Testis (tissue), 3 donors: ENCODE results near the gene CD81. TPM values are rescaled to one million over a fixed set of nuclear protein-coding genes. Genes with fewer than 3 reads are reported as not detected.

Experiments used
- DNase-seq: peaks from one replicate; pipeline ENCODE4 v3.0.0-alpha.2; 2019
- H3K27ac ChIP-seq, 2 donors: fragments of 200-600 bp; sonication (generic); one replicate each; pipeline ENCODE4 v1.5.1; 2019
- H3K27me3 ChIP-seq: fragments of 200-600 bp; sonication (generic); one replicate; pipeline ENCODE4 v1.5.1; 2019
- H3K36me3 ChIP-seq: fragments of 200-600 bp; sonication (generic); one replicate; pipeline ENCODE4 v1.5.1; 2017; ENCODE audit warnings: low read depth; ENCODE audit errors: missing control alignments
- H3K4me1 ChIP-seq: fragments of 200-600 bp; sonication (generic); one replicate; pipeline ENCODE4 v1.5.1; 2019
- H3K4me3 ChIP-seq, 2 donors: fragments of 200-600 bp; sonication (generic); one replicate each; pipeline ENCODE4 v1.5.1; 2017 to 2019
- H3K9me3 ChIP-seq: fragments of 200-600 bp; sonication (generic); one replicate; pipeline ENCODE4 v1.5.1; 2017
- POLR2A ChIP-seq: fragments of 450-650 bp; IDR thresholded peaks from one replicate; pipeline ENCODE4 v1.6.1; 2017; ENCODE audit warnings: antibody characterized with exemption, mild to moderate bottlenecking, moderate library complexity
- WGBS, 2 donors: methylation state at CpG; one replicate each; pipeline ENCODE4 v1.1.5; 2018; 5-methylcytosine and 5-hydroxymethylcytosine counted together
- intact Hi-C: fragments of 100-400 bp; cut with DNase I; formaldehyde crosslinking; loops from one replicate; pipeline ENCODE4 v1.15.1; 2023; ENCODE audit warnings: low total_unique reads
- polyA plus RNA-seq: library from polyadenylated mRNA; stranded (reverse); fragments of 350-450 nt; fragmentation: Illumina TruSeq; extraction: RNeasy Lipid Tissue Mini Kit (QIAGEN cat#74804); gene quantifications from one replicate; pipeline ENCODE4 v1.2.3, GENCODE V29; 2014; ENCODE audit warnings: low read depth, low replicate concordance; ENCODE audit not compliant: insufficient read depth
- total RNA-seq, 2 donors: library from RNA; depleted of rRNA; stranded (reverse); fragments of >200 nt; gene quantifications; one replicate each; pipeline ENCODE4 v1.2.3, GENCODE V29; 2016
- TF ChIP-seq, protein P1 (sequence below), 3 experiments: fragments of 450-650 bp in 2 of 3; fragments of 200-600 bp in 1 of 3; sonication (generic) in 1 of 3; IDR thresholded peaks; one replicate each; pipeline ENCODE4 v1.5.1; 2016 to 2019; ENCODE audit warnings: antibody characterized with exemption in 3 of 3, mild to moderate bottlenecking in 2 of 3, moderate library complexity in 1 of 3

Gene CD81
- total and polyA plus RNA-seq, 3 donors from 2014 or later = 541 to 829 (median 665) TPM

DNA sequence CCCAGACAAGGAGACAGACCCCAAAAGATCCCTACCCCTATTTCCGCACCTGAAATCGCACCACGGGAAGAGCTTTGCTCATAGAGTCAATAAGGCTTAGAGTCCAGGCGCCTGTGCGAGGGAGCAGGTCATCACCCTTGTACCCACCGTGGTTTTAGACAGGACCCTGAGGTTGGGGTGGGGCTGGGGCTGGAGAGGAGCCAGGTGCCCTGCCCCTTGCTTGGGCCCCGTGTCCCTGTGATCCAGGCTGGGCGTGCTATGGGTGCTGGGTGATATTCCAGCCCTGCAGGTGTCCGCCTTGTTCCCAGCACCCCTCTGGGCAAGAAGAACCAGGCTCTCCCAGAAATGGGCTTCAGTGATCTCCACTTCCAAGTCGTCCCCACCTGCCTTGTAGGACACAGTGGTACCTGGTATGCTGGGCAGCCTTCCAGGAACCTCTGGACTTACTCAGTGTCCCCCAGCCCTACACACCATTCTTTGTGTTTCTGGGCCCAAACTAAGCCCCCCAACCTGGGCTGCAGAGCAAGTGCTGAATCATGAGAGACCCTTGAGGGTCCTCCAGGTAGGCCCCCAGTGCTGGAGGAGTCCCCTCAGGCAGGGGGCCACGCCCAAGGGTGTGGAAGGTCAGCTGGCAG, 4.5 kb downstream of the CD81 start:
- H3K27me3 ChIP-seq = no peaks in the 10 kb centered on the region
- no peak for DNase-seq
- peak overlapping the region; percentile 97 to 98 for H3K27ac ChIP-seq
- H3K36me3 ChIP-seq = no peaks in the 10 kb centered on the region
- H3K4me3 ChIP-seq = no peak overlapping the region
- intact Hi-C loops = no loop called here
- no peaks in the 10 kb centered on the region for H3K9me3 ChIP-seq
- no peak for TF ChIP-seq POLR2A
- TF ChIP-seq, protein P1, sequence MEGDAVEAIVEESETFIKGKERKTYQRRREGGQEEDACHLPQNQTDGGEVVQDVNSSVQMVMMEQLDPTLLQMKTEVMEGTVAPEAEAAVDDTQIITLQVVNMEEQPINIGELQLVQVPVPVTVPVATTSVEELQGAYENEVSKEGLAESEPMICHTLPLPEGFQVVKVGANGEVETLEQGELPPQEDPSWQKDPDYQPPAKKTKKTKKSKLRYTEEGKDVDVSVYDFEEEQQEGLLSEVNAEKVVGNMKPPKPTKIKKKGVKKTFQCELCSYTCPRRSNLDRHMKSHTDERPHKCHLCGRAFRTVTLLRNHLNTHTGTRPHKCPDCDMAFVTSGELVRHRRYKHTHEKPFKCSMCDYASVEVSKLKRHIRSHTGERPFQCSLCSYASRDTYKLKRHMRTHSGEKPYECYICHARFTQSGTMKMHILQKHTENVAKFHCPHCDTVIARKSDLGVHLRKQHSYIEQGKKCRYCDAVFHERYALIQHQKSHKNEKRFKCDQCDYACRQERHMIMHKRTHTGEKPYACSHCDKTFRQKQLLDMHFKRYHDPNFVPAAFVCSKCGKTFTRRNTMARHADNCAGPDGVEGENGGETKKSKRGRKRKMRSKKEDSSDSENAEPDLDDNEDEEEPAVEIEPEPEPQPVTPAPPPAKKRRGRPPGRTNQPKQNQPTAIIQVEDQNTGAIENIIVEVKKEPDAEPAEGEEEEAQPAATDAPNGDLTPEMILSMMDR (IDR thresholded peaks at IDR 0.05) = no peak
- H3K4me1 ChIP-seq = peaks cover 72% of the 10 kb centered on the region
- WGBS, 2 donors = 75 to 84% methylated on average over 9 to 11 of the region's 11 CpGs

GRCh38 chr11:2382129-2382517, 5.0 kb downstream of the CD81 start:
- no peaks in the 10 kb centered on the region for H3K27me3 ChIP-seq
- peak overlapping the region; percentile 97 to 98 for H3K27ac ChIP-seq
- no peak for TF ChIP-seq POLR2A
- TF ChIP-seq, protein P1 (IDR thresholded peaks at IDR 0.05) = no peak
- no peak overlapping the region for H3K4me3 ChIP-seq
- peaks cover 77% of the 10 kb centered on the region for H3K4me1 ChIP-seq
- DNase-seq = no peak
- no peaks in the 10 kb centered on the region for H3K36me3 ChIP-seq
- H3K9me3 ChIP-seq = no peaks in the 10 kb centered on the region
- WGBS, 2 donors = 40 to 57% methylated on average over 4 to 11 of the region's 11 CpGs
- intact Hi-C loops = no loop called here

- 33 to 36% methylated on average over 7 to 22 of the region's 26 CpGs for WGBS, 2 donors
Observed at GRCh38 chr11:2382936-2383851, 6.1 kb downstream of the CD81 start.

DNA sequence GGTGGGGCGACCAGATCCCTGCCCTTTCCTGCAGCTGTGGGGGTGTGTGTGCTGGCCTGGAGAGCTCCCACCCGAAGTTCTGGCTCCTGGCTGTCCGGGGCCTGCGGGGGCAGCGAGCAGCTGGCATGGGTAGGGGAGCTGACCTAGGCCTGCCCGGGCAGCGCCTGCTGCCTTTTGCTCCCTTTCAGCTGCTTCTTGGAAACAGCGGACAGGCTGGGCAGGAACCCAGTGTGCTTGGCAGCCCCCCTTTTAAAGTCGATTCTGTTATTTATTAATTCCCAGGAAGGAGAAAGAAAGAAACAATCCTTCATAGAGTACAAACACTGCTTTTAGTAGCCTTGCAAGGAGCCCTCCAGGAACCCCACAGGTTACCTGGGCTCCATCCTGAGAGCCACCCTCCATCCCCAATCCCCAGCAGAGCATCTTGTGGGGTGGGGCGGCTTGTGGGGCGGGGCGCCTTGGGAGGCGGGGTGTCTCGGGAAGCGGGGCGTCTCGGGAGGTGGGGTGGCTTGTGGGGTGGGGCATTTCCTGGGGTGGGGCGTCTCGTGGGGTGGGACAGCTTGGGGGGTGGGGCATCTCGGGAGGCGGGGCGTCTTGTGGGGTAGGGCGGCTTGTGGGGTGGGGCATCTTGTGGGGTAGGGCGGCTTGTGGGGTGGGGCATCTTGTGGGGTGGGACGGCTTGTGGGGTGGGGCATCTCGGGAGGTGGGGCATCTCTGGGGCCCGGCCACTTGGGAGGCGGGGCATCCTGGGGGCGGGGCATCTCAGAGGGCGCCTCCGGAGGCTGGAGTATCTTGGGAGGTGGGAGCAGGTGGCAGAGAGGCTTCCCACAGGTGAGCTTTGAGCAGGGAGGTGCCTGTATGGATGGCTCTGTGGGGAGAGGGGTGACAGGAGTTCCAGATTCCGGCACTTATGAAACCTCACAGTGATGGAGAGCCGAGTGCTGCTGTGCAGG, 7.0 kb downstream of the CD81 start:
- 49 to 53% methylated on average over 11 to 30 of the region's 33 CpGs for WGBS, 2 donors
- Histone ChIP-seq H3K4me1 (peaks cover 93% of the 10 kb centered on the region), H3K36me3 (no peaks in the 10 kb centered on the region), H3K9me3 (no peaks in the 10 kb centered on the region), H3K27me3 (no peaks in the 10 kb centered on the region), H3K27ac (peak overlapping the region; percentile 88 to 97), H3K4me3 (no peak overlapping the region)
- TF ChIP-seq, protein P1 (IDR thresholded peaks at IDR 0.05) = no peak
- no peak for TF ChIP-seq POLR2A
- DNase-seq = peak; percentile 56
- intact Hi-C loops = no loop called here

More at GRCh38 chr11:2382936-2383851, 6.1 kb downstream of the CD81 start:
- intact Hi-C loops = no loop called here
- no peaks in the 10 kb centered on the region for H3K36me3 ChIP-seq
- TF ChIP-seq, protein P1 (IDR thresholded peaks at IDR 0.05) = no peak
- no peak for TF ChIP-seq POLR2A
- no peaks in the 10 kb centered on the region for H3K27me3 ChIP-seq
- H3K4me1 ChIP-seq = peaks cover 88% of the 10 kb centered on the region
- H3K27ac ChIP-seq = peak overlapping the region; percentile 88 to 97
- no peak overlapping the region for H3K4me3 ChIP-seq
- peak; percentile 72 for DNase-seq
- no peaks in the 10 kb centered on the region for H3K9me3 ChIP-seq
